ENCODE measurements around the gene CHRNA9.

DNA sequence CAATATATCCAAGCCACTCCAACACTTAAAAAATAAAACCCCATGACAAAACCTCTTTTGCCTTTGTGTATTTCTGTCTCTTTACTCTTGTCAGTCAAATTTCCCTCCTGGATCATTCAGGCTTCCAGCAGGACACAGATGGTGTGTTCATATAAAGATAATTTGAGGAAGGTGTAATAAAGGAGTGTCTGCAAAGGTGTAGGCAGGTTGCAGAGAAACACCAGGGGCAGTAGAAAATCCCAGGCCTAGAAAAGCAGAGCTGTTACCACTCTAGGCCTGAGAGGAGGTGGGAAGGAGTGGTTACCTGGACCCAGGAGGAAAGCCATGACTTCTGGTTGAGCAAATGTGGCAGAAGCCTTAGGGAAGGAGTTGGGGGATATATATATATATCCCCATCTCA is 28.8 kb downstream of the CHRNA9 start:
- no peak for TF ChIP-seq EZH2 (IDR thresholded peaks at IDR 0.05; ENCODE audit: borderline replicate concordance, insufficient read depth, low read depth, low read length, poor library complexity, severe bottlenecking)
- TF ChIP-seq, protein P1, sequence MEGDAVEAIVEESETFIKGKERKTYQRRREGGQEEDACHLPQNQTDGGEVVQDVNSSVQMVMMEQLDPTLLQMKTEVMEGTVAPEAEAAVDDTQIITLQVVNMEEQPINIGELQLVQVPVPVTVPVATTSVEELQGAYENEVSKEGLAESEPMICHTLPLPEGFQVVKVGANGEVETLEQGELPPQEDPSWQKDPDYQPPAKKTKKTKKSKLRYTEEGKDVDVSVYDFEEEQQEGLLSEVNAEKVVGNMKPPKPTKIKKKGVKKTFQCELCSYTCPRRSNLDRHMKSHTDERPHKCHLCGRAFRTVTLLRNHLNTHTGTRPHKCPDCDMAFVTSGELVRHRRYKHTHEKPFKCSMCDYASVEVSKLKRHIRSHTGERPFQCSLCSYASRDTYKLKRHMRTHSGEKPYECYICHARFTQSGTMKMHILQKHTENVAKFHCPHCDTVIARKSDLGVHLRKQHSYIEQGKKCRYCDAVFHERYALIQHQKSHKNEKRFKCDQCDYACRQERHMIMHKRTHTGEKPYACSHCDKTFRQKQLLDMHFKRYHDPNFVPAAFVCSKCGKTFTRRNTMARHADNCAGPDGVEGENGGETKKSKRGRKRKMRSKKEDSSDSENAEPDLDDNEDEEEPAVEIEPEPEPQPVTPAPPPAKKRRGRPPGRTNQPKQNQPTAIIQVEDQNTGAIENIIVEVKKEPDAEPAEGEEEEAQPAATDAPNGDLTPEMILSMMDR (IDR thresholded peaks at IDR 0.05): no peak
